ENCODE measurements around the gene WDR88.

Gene WDR88

GRCh38 chr19:33193865-33194362, 62.0 kb downstream of the WDR88 start, which contains the start of gene LRP3:
Gene LRP3 (plus strand): TSS chr19:33194330. CDS start chr19:33194786, 456 bp downstream.
- H3K9ac ChIP-seq (ENCODE audit: low read depth in 1 of 2, low read length in 2 of 2) = peak within 1 kb of the TSS in 1 of 2 donors; percentile 43
- H3K27ac ChIP-seq (ENCODE audit: low read depth in 2 of 2, low read length in 2 of 2) = peak within 1 kb of the TSS in 1 of 2 donors; percentile 16
- H3K9me3 ChIP-seq (ENCODE audit: control insufficient read depth in 2 of 2, low read length in 2 of 2) = no peaks in the 10 kb centered on the region
- H3K36me3 ChIP-seq (ENCODE audit: control insufficient read depth in 2 of 2, insufficient read depth in 2 of 2, low read length in 2 of 2) = no peaks in the 10 kb centered on the region
- H3K4me3 ChIP-seq (ENCODE audit: low read length in 2 of 2) = peak within 1 kb of the TSS; percentile 48 to 55
- peaks cover 4% of the 10 kb centered on the region in 2 donors for H3K4me1 ChIP-seq (ENCODE audit: control insufficient read depth in 2 of 2, insufficient read depth in 2 of 2, low read length in 2 of 2)
- H3K27me3 ChIP-seq (ENCODE audit: control insufficient read depth in 2 of 2, insufficient read depth in 2 of 2, low read length in 2 of 2) = peaks cover 6 to 10% of the 10 kb centered on the region in 2 donors

GRCh38 chr19:33194532-33194885, 62.6 kb downstream of the WDR88 start:
- no peaks in the 10 kb centered on the region for H3K9me3 ChIP-seq (ENCODE audit: control insufficient read depth in 2 of 2, low read length in 2 of 2)
- peak overlapping the region in 1 of 2 donors; percentile 43 for H3K9ac ChIP-seq (ENCODE audit: low read depth in 1 of 2, low read length in 2 of 2)
- H3K27me3 ChIP-seq (ENCODE audit: control insufficient read depth in 2 of 2, insufficient read depth in 2 of 2, low read length in 2 of 2) = peaks cover 6 to 10% of the 10 kb centered on the region in 2 donors
- H3K4me1 ChIP-seq (ENCODE audit: control insufficient read depth in 2 of 2, insufficient read depth in 2 of 2, low read length in 2 of 2) = peaks cover 4% of the 10 kb centered on the region in 2 donors
- H3K4me3 ChIP-seq (ENCODE audit: low read length in 2 of 2) = peak overlapping the region in 1 of 2 donors; percentile 55
- no peaks in the 10 kb centered on the region for H3K36me3 ChIP-seq (ENCODE audit: control insufficient read depth in 2 of 2, insufficient read depth in 2 of 2, low read length in 2 of 2)
- no peak overlapping the region for H3K27ac ChIP-seq (ENCODE audit: low read depth in 2 of 2, low read length in 2 of 2)

- Histone ChIP-seq H3K27ac (ENCODE audit: low read depth in 2 of 2, low read length in 2 of 2) (peak overlapping the region in 1 of 2 donors; percentile 23), H3K27me3 (ENCODE audit: control insufficient read depth in 2 of 2, insufficient read depth in 2 of 2, low read length in 2 of 2) (peaks cover 6 to 10% of the 10 kb centered on the region in 2 donors), H3K9ac (ENCODE audit: low read depth in 1 of 2, low read length in 2 of 2) (peak overlapping the region in 1 of 2 donors; percentile 43), H3K4me1 (ENCODE audit: control insufficient read depth in 2 of 2, insufficient read depth in 2 of 2, low read length in 2 of 2) (peaks cover 4% of the 10 kb centered on the region in 2 donors), H3K9me3 (ENCODE audit: control insufficient read depth in 2 of 2, low read length in 2 of 2) (no peaks in the 10 kb centered on the region), H3K4me3 (ENCODE audit: low read length in 2 of 2) (peak overlapping the region; percentile 48 to 55), H3K36me3 (ENCODE audit: control insufficient read depth in 2 of 2, insufficient read depth in 2 of 2, low read length in 2 of 2) (no peaks in the 10 kb centered on the region)
Measured at GRCh38 chr19:33194886-33195644, 63.2 kb downstream of the WDR88 start.

- peak overlapping the region in 1 of 2 donors; percentile 23 for H3K27ac ChIP-seq (ENCODE audit: low read depth in 2 of 2, low read length in 2 of 2)
Measured at GRCh38 chr19:33195645-33196347, 63.9 kb downstream of the WDR88 start.

GRCh38 chr19:33196446-33197193, 64.7 kb downstream of the WDR88 start:
- no peak overlapping the region for H3K9ac ChIP-seq (ENCODE audit: low read depth in 1 of 2, low read length in 2 of 2)
- H3K27me3 ChIP-seq (ENCODE audit: control insufficient read depth in 2 of 2, insufficient read depth in 2 of 2, low read length in 2 of 2) = peaks cover 6 to 10% of the 10 kb centered on the region in 2 donors
- no peaks in the 10 kb centered on the region for H3K9me3 ChIP-seq (ENCODE audit: control insufficient read depth in 2 of 2, low read length in 2 of 2)
- no peaks in the 10 kb centered on the region for H3K36me3 ChIP-seq (ENCODE audit: control insufficient read depth in 2 of 2, insufficient read depth in 2 of 2, low read length in 2 of 2)
- no peak overlapping the region for H3K4me3 ChIP-seq (ENCODE audit: low read length in 2 of 2)
- no peak overlapping the region for H3K27ac ChIP-seq (ENCODE audit: low read depth in 2 of 2, low read length in 2 of 2)
- peaks cover 4% of the 10 kb centered on the region in 2 donors for H3K4me1 ChIP-seq (ENCODE audit: control insufficient read depth in 2 of 2, insufficient read depth in 2 of 2, low read length in 2 of 2)

More at GRCh38 chr19:33195645-33196347, 63.9 kb downstream of the WDR88 start:
- H3K4me3 ChIP-seq (ENCODE audit: low read length in 2 of 2) = peak overlapping the region; percentile 48 to 55
- no peaks in the 10 kb centered on the region for H3K36me3 ChIP-seq (ENCODE audit: control insufficient read depth in 2 of 2, insufficient read depth in 2 of 2, low read length in 2 of 2)
- peaks cover 4% of the 10 kb centered on the region in 2 donors for H3K4me1 ChIP-seq (ENCODE audit: control insufficient read depth in 2 of 2, insufficient read depth in 2 of 2, low read length in 2 of 2)
- H3K9ac ChIP-seq (ENCODE audit: low read depth in 1 of 2, low read length in 2 of 2) = peak overlapping the region in 1 of 2 donors; percentile 22
- H3K27me3 ChIP-seq (ENCODE audit: control insufficient read depth in 2 of 2, insufficient read depth in 2 of 2, low read length in 2 of 2) = peaks cover 6 to 10% of the 10 kb centered on the region in 2 donors
- no peaks in the 10 kb centered on the region for H3K9me3 ChIP-seq (ENCODE audit: control insufficient read depth in 2 of 2, low read length in 2 of 2)

- Histone ChIP-seq H3K9me3 (ENCODE audit: control insufficient read depth in 2 of 2, low read length in 2 of 2) (no peaks in the 10 kb centered on the region), H3K4me3 (ENCODE audit: low read length in 2 of 2) (no peak overlapping the region), H3K27ac (ENCODE audit: low read depth in 2 of 2, low read length in 2 of 2) (no peak overlapping the region), H3K9ac (ENCODE audit: low read depth in 1 of 2, low read length in 2 of 2) (no peak overlapping the region), H3K4me1 (ENCODE audit: control insufficient read depth in 2 of 2, insufficient read depth in 2 of 2, low read length in 2 of 2) (peaks cover 4% of the 10 kb centered on the region in 2 donors), H3K27me3 (ENCODE audit: control insufficient read depth in 2 of 2, insufficient read depth in 2 of 2, low read length in 2 of 2) (peaks cover 6 to 10% of the 10 kb centered on the region in 2 donors), H3K36me3 (ENCODE audit: control insufficient read depth in 2 of 2, insufficient read depth in 2 of 2, low read length in 2 of 2) (no peaks in the 10 kb centered on the region)
Measured at GRCh38 chr19:33197591-33198000, 65.7 kb downstream of the WDR88 start.

- no peaks in the 10 kb centered on the region for H3K9me3 ChIP-seq (ENCODE audit: control insufficient read depth in 2 of 2, low read length in 2 of 2)
- no peak overlapping the region for H3K4me3 ChIP-seq (ENCODE audit: low read length in 2 of 2)
- no peak overlapping the region for H3K9ac ChIP-seq (ENCODE audit: low read depth in 1 of 2, low read length in 2 of 2)
- H3K27me3 ChIP-seq (ENCODE audit: control insufficient read depth in 2 of 2, insufficient read depth in 2 of 2, low read length in 2 of 2) = peaks cover 5 to 6% of the 10 kb centered on the region in 2 donors
- peaks cover 4% of the 10 kb centered on the region in 2 donors for H3K4me1 ChIP-seq (ENCODE audit: control insufficient read depth in 2 of 2, insufficient read depth in 2 of 2, low read length in 2 of 2)
- H3K27ac ChIP-seq (ENCODE audit: low read depth in 2 of 2, low read length in 2 of 2) = no peak overlapping the region
- H3K36me3 ChIP-seq (ENCODE audit: control insufficient read depth in 2 of 2, insufficient read depth in 2 of 2, low read length in 2 of 2) = peaks cover 0 to 3% of the 10 kb centered on the region in 2 donors
Measured at GRCh38 chr19:33198169-33198568, 66.3 kb downstream of the WDR88 start.

- no peak overlapping the region for H3K27ac ChIP-seq (ENCODE audit: low read depth in 2 of 2, low read length in 2 of 2)
- no peak overlapping the region for H3K4me3 ChIP-seq (ENCODE audit: low read length in 2 of 2)
- no peak overlapping the region for H3K9ac ChIP-seq (ENCODE audit: low read depth in 1 of 2, low read length in 2 of 2)
- H3K36me3 ChIP-seq (ENCODE audit: control insufficient read depth in 2 of 2, insufficient read depth in 2 of 2, low read length in 2 of 2) = peaks cover 0 to 6% of the 10 kb centered on the region in 2 donors
- peaks cover 4% of the 10 kb centered on the region in 2 donors for H3K4me1 ChIP-seq (ENCODE audit: control insufficient read depth in 2 of 2, insufficient read depth in 2 of 2, low read length in 2 of 2)
- H3K27me3 ChIP-seq (ENCODE audit: control insufficient read depth in 2 of 2, insufficient read depth in 2 of 2, low read length in 2 of 2) = peaks cover 0 to 2% of the 10 kb centered on the region in 2 donors
- H3K9me3 ChIP-seq (ENCODE audit: control insufficient read depth in 2 of 2, low read length in 2 of 2) = no peaks in the 10 kb centered on the region
Measured at GRCh38 chr19:33199441-33200265, 67.7 kb downstream of the WDR88 start.

- Histone ChIP-seq H3K9ac (ENCODE audit: low read depth in 1 of 2, low read length in 2 of 2) (no peak overlapping the region), H3K36me3 (ENCODE audit: control insufficient read depth in 2 of 2, insufficient read depth in 2 of 2, low read length in 2 of 2) (peaks cover 0 to 6% of the 10 kb centered on the region in 2 donors), H3K27me3 (ENCODE audit: control insufficient read depth in 2 of 2, insufficient read depth in 2 of 2, low read length in 2 of 2) (no peaks in the 10 kb centered on the region), H3K4me1 (ENCODE audit: control insufficient read depth in 2 of 2, insufficient read depth in 2 of 2, low read length in 2 of 2) (no peaks in the 10 kb centered on the region), H3K4me3 (ENCODE audit: low read length in 2 of 2) (no peak overlapping the region), H3K9me3 (ENCODE audit: control insufficient read depth in 2 of 2, low read length in 2 of 2) (no peaks in the 10 kb centered on the region), H3K27ac (ENCODE audit: low read depth in 2 of 2, low read length in 2 of 2) (no peak overlapping the region)
Measured at GRCh38 chr19:33201473-33201872, 69.6 kb downstream of the WDR88 start.
